IPS-NIHi7 (cell line): ENCODE results near the gene UQCC3.
"Not testable (repeated sequence)": the region's sequence is repeated elsewhere in the genome, so short reads cannot be mapped to it uniquely, and the experiment has no call there.

Experiments
- DNase-seq: peaks from one replicate; pipeline ENCODE4 v3.0.0; 2012; ENCODE audit warnings: mixed read lengths; ENCODE audit errors: extremely low spot score

The UQCC3 gene

GRCh38 chr11:62702246-62702645 lies 30.8 kb downstream of the UQCC3 start:
- DNase-seq = no peak

GRCh38 chr11:62703921-62704320 lies 32.4 kb downstream of the UQCC3 start:
- not testable (repeated sequence) for DNase-seq

GRCh38 chr11:62705413-62705812 lies 33.9 kb downstream of the UQCC3 start:
- peak; percentile 31 for DNase-seq

GRCh38 chr11:62705880-62706849 lies 34.7 kb downstream of the UQCC3 start:
- DNase-seq = peak; percentile 95

GRCh38 chr11:62706850-62707247 lies 35.4 kb downstream of the UQCC3 start:
- no peak for DNase-seq

GRCh38 chr11:62707277-62707861 lies 35.9 kb downstream of the UQCC3 start, which contains the start of the genes BSCL2 and GNG3:
Gene BSCL2 (minus strand): TSS chr11:62707424. CDS start chr11:62707195, 229 bp downstream.
Gene GNG3 (plus strand): TSS chr11:62707676. CDS start chr11:62708296, 620 bp downstream.
- DNase-seq = peak; percentile 81

GRCh38 chr11:62708392-62708791 lies 36.9 kb downstream of the UQCC3 start:
- DNase-seq = no peak

- no peak for DNase-seq
Observed at GRCh38 chr11:62708793-62709192, 37.3 kb downstream of the UQCC3 start.

GRCh38 chr11:62709247-62710000 lies 38.0 kb downstream of the UQCC3 start:
- peak; percentile 85 for DNase-seq

- DNase-seq = no peak
Observed at GRCh38 chr11:62710001-62710345, 38.5 kb downstream of the UQCC3 start.

- DNase-seq = no peak
Observed at GRCh38 chr11:62712276-62712812, 40.9 kb downstream of the UQCC3 start.

GRCh38 chr11:62712861-62713260 lies 41.4 kb downstream of the UQCC3 start:
- no peak for DNase-seq

GRCh38 chr11:62713343-62713742 lies 41.9 kb downstream of the UQCC3 start:
- no peak for DNase-seq

- DNase-seq = no peak
Observed at GRCh38 chr11:62715150-62716130, 44.0 kb downstream of the UQCC3 start.

- no peak for DNase-seq
Observed at GRCh38 chr11:62716206-62716605, 44.7 kb downstream of the UQCC3 start.

GRCh38 chr11:62716816-62717215 lies 45.3 kb downstream of the UQCC3 start:
- no peak for DNase-seq

- DNase-seq = no peak
Observed at GRCh38 chr11:62719302-62719978, 48.0 kb downstream of the UQCC3 start.

- DNase-seq = peak; percentile 15
Observed at GRCh38 chr11:62721994-62722393, 50.5 kb downstream of the UQCC3 start.
